Activated T-helper 1 cell treated with anti-CD3 and anti-CD28 coated beads, Interleukin-12 subunit alpha, Interleukin-12 subunit beta, Interleukin-2, Interleukin-4 antibody, amounts not matched to agents 30 ng/mL and 10 ng/mL and 1 ng/mL, durations not matched to agents 14 hours and 24 hours and 36 hours (primary cell): ENCODE results near the gene LMF1. TPM values are rescaled to one million over a fixed set of nuclear protein-coding genes. Genes with fewer than 3 reads are reported as not detected.

Experiments used
- DNase-seq: peaks from one replicate; pipeline ENCODE4 v3.0.0; 2021; ENCODE audit warnings: low spot score
- H3K27ac Mint-ChIP-seq: one replicate; pipeline ENCODE4 v1.8.0; 2021; ENCODE audit warnings: mild to moderate bottlenecking, mixed read lengths
- H3K27me3 Mint-ChIP-seq: one replicate; pipeline ENCODE4 v1.8.0; 2022; ENCODE audit warnings: mild to moderate bottlenecking, moderate library complexity, mixed read lengths; ENCODE audit not compliant: insufficient read depth
- H3K36me3 Mint-ChIP-seq: one replicate; pipeline ENCODE4 v1.8.0; 2021; ENCODE audit warnings: low read depth, mixed read lengths
- H3K4me1 Mint-ChIP-seq: one replicate; pipeline ENCODE4 v1.8.0; 2021; ENCODE audit warnings: low read depth, mixed read lengths
- H3K4me3 Mint-ChIP-seq: one replicate; pipeline ENCODE4 v1.8.0; 2021; ENCODE audit warnings: mild to moderate bottlenecking, moderate library complexity, mixed read lengths
- H3K9me3 Mint-ChIP-seq: one replicate; pipeline ENCODE4 v1.8.0; 2021; ENCODE audit warnings: mixed read lengths
- intact Hi-C: fragments of 100-400 bp; cut with micrococcal nuclease; formaldehyde crosslinking; loops from one replicate; pipeline ENCODE4 v1.15.1; 2024
- total RNA-seq: library from RNA; stranded (reverse); gene quantifications from 2 replicates; pipeline ENCODE4 v1.2.3, GENCODE V29; 2022

The LMF1 gene
- total RNA-seq, 1 donor from 2014 or later, result 10.4 TPM

GRCh38 chr16:898761-899682, 71.8 kb downstream of the LMF1 start:
- no peak overlapping the region for H3K27ac Mint-ChIP-seq
- no peak overlapping the region for H3K4me3 Mint-ChIP-seq
- DNase-seq, result no peak
- intact Hi-C loops, result no loop called here
- no peaks in the 10 kb centered on the region for H3K4me1 Mint-ChIP-seq
- H3K27me3 Mint-ChIP-seq, result no peaks in the 10 kb centered on the region
- H3K36me3 Mint-ChIP-seq, result no peaks in the 10 kb centered on the region
- H3K9me3 Mint-ChIP-seq, result no peaks in the 10 kb centered on the region

GRCh38 chr16:898216-898615, 72.6 kb downstream of the LMF1 start:
- no peak overlapping the region for H3K27ac Mint-ChIP-seq
- no peak for DNase-seq
- H3K4me3 Mint-ChIP-seq, result no peak overlapping the region
- H3K9me3 Mint-ChIP-seq, result no peaks in the 10 kb centered on the region
- no peaks in the 10 kb centered on the region for H3K36me3 Mint-ChIP-seq
- no peaks in the 10 kb centered on the region for H3K27me3 Mint-ChIP-seq
- no peaks in the 10 kb centered on the region for H3K4me1 Mint-ChIP-seq
- intact Hi-C loops, result no loop called here

GRCh38 chr16:897701-898100, 73.1 kb downstream of the LMF1 start:
- no peak for DNase-seq
- H3K4me1 Mint-ChIP-seq, result no peaks in the 10 kb centered on the region
- H3K9me3 Mint-ChIP-seq, result no peaks in the 10 kb centered on the region
- H3K4me3 Mint-ChIP-seq, result no peak overlapping the region
- intact Hi-C loops, result no loop called here
- no peak overlapping the region for H3K27ac Mint-ChIP-seq
- H3K36me3 Mint-ChIP-seq, result no peaks in the 10 kb centered on the region
- no peaks in the 10 kb centered on the region for H3K27me3 Mint-ChIP-seq

GRCh38 chr16:897200-897543, 73.6 kb downstream of the LMF1 start:
- Mint-ChIP-seq H3K27me3 (no peaks in the 10 kb centered on the region), H3K4me1 (no peaks in the 10 kb centered on the region), H3K9me3 (no peaks in the 10 kb centered on the region), H3K4me3 (no peak overlapping the region), H3K27ac (peak overlapping the region; percentile 26), H3K36me3 (no peaks in the 10 kb centered on the region)
- no peak for DNase-seq
- intact Hi-C loops, result no loop called here

GRCh38 chr16:896261-897199, 74.3 kb downstream of the LMF1 start:
- H3K27me3 Mint-ChIP-seq, result no peaks in the 10 kb centered on the region

GRCh38 chr16:895371-895770, 75.4 kb downstream of the LMF1 start:
- Mint-ChIP-seq H3K36me3 (no peaks in the 10 kb centered on the region), H3K4me1 (no peaks in the 10 kb centered on the region), H3K27ac (no peak overlapping the region), H3K9me3 (no peaks in the 10 kb centered on the region), H3K27me3 (no peaks in the 10 kb centered on the region), H3K4me3 (no peak overlapping the region)
- intact Hi-C loops, result no loop called here
- no peak for DNase-seq

More at GRCh38 chr16:896261-897199, 74.3 kb downstream of the LMF1 start:
- H3K9me3 Mint-ChIP-seq, result no peaks in the 10 kb centered on the region
- no peak overlapping the region for H3K4me3 Mint-ChIP-seq
- no peaks in the 10 kb centered on the region for H3K4me1 Mint-ChIP-seq
- intact Hi-C loops, result no loop called here
- H3K36me3 Mint-ChIP-seq, result no peaks in the 10 kb centered on the region
- DNase-seq, result no peak
- H3K27ac Mint-ChIP-seq, result no peak overlapping the region

- Mint-ChIP-seq H3K4me3 (no peak overlapping the region), H3K36me3 (no peaks in the 10 kb centered on the region), H3K9me3 (no peaks in the 10 kb centered on the region), H3K27ac (no peak overlapping the region), H3K27me3 (no peaks in the 10 kb centered on the region), H3K4me1 (no peaks in the 10 kb centered on the region)
- no peak for DNase-seq
- intact Hi-C loops, result no loop called here
Measured at GRCh38 chr16:894841-895240, 75.9 kb downstream of the LMF1 start.

GRCh38 chr16:894136-894535, 76.6 kb downstream of the LMF1 start:
- Mint-ChIP-seq H3K9me3 (no peaks in the 10 kb centered on the region), H3K4me1 (no peaks in the 10 kb centered on the region), H3K27ac (no peak overlapping the region), H3K27me3 (no peaks in the 10 kb centered on the region), H3K4me3 (no peak overlapping the region), H3K36me3 (no peaks in the 10 kb centered on the region)
- intact Hi-C loops, result no loop called here
- DNase-seq, result no peak

GRCh38 chr16:893360-893759, 77.4 kb downstream of the LMF1 start:
- Mint-ChIP-seq H3K4me1 (no peaks in the 10 kb centered on the region), H3K4me3 (no peak overlapping the region), H3K27me3 (no peaks in the 10 kb centered on the region), H3K27ac (no peak overlapping the region), H3K9me3 (no peaks in the 10 kb centered on the region), H3K36me3 (no peaks in the 10 kb centered on the region)
- intact Hi-C loops, result no loop called here
- DNase-seq, result no peak

GRCh38 chr16:892536-893255, 78.1 kb downstream of the LMF1 start:
- no peak for DNase-seq
- intact Hi-C loops, result no loop called here
- H3K9me3 Mint-ChIP-seq, result no peaks in the 10 kb centered on the region
- H3K4me1 Mint-ChIP-seq, result no peaks in the 10 kb centered on the region
- H3K4me3 Mint-ChIP-seq, result no peak overlapping the region
- H3K36me3 Mint-ChIP-seq, result no peaks in the 10 kb centered on the region
- no peaks in the 10 kb centered on the region for H3K27me3 Mint-ChIP-seq
- no peak overlapping the region for H3K27ac Mint-ChIP-seq

- Mint-ChIP-seq H3K4me3 (no peak overlapping the region), H3K36me3 (no peaks in the 10 kb centered on the region), H3K27me3 (no peaks in the 10 kb centered on the region), H3K9me3 (no peaks in the 10 kb centered on the region), H3K4me1 (no peaks in the 10 kb centered on the region), H3K27ac (no peak overlapping the region)
- intact Hi-C loops, result no loop called here
- DNase-seq, result no peak
Measured at GRCh38 chr16:892006-892405, 78.8 kb downstream of the LMF1 start.

- Mint-ChIP-seq H3K36me3 (no peaks in the 10 kb centered on the region), H3K27me3 (no peaks in the 10 kb centered on the region)
Measured at GRCh38 chr16:891353-891740, 79.4 kb downstream of the LMF1 start.

More at GRCh38 chr16:891353-891740, 79.4 kb downstream of the LMF1 start:
- intact Hi-C loops, result no loop called here
- DNase-seq, result no peak
- no peaks in the 10 kb centered on the region for H3K9me3 Mint-ChIP-seq
- no peak overlapping the region for H3K4me3 Mint-ChIP-seq
- no peaks in the 10 kb centered on the region for H3K4me1 Mint-ChIP-seq
- H3K27ac Mint-ChIP-seq, result no peak overlapping the region
